ENCODE data around the gene GDPD5.

GDPD5 gene, protein sequence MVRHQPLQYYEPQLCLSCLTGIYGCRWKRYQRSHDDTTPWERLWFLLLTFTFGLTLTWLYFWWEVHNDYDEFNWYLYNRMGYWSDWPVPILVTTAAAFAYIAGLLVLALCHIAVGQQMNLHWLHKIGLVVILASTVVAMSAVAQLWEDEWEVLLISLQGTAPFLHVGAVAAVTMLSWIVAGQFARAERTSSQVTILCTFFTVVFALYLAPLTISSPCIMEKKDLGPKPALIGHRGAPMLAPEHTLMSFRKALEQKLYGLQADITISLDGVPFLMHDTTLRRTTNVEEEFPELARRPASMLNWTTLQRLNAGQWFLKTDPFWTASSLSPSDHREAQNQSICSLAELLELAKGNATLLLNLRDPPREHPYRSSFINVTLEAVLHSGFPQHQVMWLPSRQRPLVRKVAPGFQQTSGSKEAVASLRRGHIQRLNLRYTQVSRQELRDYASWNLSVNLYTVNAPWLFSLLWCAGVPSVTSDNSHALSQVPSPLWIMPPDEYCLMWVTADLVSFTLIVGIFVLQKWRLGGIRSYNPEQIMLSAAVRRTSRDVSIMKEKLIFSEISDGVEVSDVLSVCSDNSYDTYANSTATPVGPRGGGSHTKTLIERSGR

DNA sequence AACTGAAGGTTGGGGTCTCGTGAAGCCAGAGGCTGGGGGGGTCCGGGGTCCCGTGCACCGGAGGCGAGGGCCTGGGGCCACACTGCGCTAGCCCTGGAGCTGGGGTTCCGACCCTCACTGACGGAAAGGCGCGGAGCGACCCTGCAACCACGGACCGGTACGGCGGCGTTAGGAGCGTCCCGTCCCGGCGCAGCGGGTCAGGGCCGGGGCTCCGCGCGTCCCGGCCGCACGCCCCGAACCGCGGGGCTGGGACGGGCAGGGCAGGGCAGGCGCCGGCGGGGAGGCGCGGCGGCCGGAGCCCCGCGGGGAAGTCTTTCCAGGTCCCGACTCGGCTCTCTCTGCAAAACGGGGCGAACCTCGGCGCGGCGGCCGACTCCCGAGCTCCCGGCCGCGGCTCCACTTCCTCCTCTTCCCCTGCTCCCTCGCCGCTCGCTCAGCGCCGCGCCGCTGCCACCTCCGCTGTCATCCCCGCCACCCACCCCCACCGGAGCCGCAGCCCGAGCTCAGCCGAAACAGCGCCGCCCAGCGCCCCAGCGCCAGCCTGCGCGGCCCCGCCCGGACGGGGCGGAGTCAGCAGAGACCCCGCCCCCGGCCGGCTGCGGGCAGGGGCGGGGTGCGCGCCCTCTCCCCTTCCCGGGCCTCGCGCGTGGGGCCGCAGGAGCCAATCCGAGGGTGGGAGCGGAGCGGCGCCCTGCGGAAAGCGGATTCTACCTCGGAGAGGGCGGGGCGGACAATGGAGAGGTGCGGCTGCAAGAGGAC is at the start of gene GDPD5:
TSS of gene GDPD5 (minus strand) at position 509 of the 759 bp plus-strand sequence. CDS start 48,206 bp downstream, outside the sequence.
- FAIRE-seq (peak; percentile 82), DNase-seq (ENCODE audit: low spot score) (peak; percentile 97)

DNA sequence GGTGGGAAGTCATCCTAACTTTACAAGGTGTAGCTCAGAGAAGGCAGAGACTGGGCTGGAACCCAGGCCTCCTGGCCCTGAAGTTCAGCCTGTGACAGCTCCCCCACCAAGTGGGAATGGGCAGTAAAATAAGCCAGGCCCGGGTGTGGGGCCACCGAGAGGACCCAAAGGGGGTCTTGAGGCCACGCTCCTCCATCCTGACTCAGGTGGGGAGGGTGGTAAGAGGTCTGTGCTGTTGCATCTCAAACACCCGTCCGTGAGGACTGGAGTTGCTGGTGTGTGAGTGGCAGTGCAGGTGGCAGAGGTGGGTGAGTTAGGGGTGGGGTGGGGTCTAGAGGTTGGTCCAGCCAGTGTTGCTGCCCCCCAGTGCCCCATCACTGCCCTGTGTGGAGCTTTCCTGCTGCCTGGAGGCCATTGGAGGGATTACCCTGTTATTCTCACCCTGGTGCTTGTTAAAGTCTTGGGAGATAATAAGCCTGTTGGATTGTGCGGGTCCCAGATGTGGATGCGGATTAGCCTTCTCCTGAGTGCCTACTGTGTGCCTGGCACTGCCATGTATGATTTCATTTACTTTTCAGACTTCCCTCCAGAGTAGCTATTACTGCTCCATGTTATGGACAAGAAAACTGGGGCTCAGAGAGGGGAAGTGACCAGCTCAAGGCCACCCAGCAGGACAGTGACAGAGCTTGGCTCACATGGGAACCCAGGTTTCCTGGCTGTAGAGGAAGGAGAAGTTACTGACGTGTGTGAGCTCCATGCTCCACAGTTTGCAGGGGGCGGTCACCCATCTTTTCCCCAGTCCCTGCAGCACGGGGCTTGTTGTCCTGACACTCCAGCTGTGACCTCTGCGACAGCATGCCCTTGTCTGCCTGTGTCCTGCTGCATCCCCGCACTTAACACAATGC is 49.2 kb upstream of the GDPD5 start:
- no peak for FAIRE-seq
- DNase-seq (ENCODE audit: low spot score) = no peak

DNA sequence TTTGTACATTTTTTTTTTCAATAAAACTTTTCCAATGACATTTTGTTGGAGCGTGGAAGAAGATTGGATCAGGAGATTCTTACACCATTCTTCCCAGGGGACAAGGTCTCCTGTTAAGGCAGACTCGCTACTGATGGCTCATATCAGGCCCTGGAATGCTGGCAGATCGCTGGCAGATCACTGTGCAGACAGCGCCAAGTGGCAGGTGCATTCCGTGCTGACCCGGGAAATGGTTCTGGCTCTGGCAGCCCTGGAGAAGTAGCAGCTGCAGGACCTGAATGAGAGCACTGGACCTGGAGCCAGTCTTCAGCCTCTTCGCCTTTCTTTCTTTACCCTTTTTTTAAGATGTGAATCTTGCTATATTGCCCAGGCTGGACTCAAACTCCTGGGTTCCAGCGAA is 47.0 kb upstream of the GDPD5 start:
- FAIRE-seq (no peak), DNase-seq (ENCODE audit: low spot score) (no peak)

DNA sequence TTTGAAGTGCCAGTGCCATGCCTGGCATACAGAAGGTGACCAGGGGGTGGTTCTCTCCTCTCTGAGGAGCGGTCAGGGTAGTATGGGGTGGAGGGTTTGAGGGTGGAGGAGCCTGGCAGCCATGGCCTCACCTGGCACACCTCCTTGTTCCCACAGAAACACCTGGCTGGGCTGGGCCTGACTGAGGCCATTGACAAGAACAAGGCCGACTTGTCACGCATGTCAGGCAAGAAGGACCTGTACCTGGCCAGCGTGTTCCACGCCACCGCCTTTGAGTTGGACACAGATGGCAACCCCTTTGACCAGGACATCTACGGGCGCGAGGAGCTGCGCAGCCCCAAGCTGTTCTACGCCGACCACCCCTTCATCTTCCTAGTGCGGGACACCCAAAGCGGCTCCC is 45.9 kb upstream of the GDPD5 start:
- FAIRE-seq = no peak
- no peak for DNase-seq (ENCODE audit: low spot score)

DNA sequence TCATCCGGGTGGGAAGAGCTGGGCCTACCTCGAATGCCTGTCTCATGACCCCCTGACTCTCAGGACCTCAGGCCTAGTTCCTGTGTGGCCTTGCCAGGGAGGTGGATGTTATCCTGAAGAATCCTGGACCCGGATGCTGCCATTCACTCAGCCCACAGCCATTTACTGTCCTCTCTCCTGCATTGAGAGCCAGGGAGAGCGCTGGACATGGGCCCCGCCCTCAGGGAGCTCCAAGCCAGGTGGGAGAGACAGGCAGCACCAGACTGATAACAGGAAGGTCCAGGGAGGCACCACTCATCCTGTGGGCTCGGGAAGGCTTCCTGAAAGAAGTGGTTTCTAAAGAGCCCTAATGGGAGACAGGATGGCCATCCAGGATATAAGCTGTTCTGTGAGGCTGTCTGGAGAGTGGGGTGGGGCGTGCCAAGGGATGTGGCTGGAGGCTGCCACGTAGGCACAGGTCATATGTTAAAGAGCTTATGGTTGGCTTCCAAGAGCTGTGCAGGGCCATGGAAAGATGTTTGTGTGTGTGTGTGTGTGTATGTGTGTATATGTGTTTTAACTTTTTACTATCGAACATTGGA is 44.9 kb upstream of the GDPD5 start:
- DNase-seq (ENCODE audit: low spot score) (no peak), FAIRE-seq (no peak)

DNA sequence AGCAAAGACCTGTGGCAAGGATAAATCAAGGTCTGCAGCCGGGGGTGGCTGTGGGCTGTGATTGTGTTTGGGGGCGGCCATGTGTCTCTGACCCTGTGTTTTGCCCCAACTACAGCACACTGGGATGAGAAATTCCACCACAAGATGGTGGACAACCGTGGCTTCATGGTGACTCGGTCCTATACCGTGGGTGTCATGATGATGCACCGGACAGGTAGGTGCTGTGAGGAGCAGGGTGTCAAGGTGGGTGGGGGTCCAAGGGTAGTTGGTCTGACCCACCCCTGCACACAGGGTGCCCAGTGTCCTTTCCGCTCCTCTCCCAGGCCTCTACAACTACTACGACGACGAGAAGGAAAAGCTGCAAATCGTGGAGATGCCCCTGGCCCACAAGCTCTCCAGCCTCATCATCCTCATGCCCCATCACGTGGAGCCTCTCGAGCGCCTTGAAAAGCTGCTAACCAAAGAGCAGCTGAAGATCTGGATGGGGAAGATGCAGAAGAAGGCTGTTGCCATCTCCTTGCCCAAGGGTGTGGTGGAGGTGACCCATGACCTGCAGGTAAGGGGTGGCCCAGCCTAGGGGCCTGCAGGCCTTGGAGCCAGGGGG is 43.0 kb upstream of the GDPD5 start:
- no peak for FAIRE-seq

DNA sequence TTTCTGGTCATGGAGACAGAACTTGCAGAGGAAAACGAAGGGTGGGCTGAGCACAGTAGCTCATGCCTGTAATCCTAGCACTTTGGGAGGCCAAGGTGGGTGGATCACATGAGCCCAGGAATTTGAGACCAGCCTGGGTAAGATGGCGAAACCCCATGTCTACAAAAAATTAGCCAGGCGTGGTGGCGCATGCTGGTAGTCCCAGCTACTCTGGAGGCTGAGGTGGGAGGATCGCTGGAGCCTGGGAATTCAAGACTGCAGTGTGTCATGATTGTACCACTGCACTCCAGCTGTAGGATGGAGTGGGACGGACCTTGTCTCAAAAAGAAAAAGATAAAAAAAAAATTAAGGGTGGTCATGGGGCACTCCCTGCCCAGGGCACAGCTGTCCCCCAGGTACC is 42.2 kb upstream of the GDPD5 start:
- DNase-seq (ENCODE audit: low spot score) = no peak
- no peak for FAIRE-seq

More for the DNA sequence above, 43.0 kb upstream of the GDPD5 start:
- no peak for DNase-seq (ENCODE audit: low spot score)

DNA sequence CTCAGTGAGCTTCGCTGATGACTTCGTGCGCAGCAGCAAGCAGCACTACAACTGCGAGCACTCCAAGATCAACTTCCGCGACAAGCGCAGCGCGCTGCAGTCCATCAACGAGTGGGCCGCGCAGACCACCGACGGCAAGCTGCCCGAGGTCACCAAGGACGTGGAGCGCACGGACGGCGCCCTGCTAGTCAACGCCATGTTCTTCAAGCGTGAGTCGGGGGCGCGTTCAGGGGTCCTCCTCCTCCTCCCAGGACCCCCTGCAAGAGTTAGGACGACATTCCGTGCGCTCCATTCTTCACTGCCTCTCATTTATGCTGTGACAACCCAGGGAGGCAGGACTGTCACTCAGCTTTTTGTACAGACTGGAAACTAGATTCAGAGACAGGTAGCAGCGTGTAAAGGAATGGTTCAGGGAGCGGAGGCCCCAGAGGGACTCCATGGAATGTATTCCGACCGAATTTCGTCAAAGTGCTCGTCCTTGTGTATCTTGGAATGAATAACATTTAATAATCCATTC is 41.1 kb upstream of the GDPD5 start:
- no peak for DNase-seq (ENCODE audit: low spot score)
- no peak for FAIRE-seq

DNA sequence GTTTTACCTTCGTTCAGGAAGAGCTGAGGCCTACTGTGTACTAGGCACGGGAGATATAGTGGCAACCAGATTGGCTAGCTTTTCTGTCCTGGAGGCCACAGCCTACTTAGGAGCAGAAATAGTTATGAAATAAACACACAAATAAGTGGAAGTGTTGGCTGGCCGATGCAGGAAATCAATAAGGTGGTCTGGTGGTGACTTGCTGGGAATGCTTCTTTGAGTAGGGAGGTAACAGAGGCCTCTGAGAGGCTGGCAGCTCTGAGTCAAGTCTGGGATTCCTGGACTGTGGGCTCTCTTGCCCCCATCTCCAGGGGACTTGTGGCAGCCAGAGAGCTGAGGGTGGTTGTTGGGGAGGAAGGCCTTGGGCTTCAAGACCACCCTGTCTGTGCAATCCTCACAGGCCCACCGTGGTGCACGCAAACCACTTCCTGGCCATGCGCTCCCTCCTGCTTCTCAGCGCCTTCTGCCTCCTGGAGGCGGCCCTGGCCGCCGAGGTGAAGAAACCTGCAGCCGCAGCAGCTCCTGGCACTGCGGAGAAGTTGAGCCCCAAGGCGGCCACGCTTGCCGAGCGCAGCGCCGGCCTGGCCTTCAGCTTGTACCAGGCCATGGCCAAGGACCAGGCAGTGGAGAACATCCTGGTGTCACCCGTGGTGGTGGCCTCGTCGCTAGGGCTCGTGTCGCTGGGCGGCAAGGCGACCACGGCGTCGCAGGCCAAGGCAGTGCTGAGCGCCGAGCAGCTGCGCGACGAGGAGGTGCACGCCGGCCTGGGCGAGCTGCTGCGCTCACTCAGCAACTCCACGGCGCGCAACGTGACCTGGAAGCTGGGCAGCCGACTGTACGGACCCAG is 40.4 kb upstream of the GDPD5 start:
- DNase-seq (ENCODE audit: low spot score) = no peak
- FAIRE-seq = no peak

DNA sequence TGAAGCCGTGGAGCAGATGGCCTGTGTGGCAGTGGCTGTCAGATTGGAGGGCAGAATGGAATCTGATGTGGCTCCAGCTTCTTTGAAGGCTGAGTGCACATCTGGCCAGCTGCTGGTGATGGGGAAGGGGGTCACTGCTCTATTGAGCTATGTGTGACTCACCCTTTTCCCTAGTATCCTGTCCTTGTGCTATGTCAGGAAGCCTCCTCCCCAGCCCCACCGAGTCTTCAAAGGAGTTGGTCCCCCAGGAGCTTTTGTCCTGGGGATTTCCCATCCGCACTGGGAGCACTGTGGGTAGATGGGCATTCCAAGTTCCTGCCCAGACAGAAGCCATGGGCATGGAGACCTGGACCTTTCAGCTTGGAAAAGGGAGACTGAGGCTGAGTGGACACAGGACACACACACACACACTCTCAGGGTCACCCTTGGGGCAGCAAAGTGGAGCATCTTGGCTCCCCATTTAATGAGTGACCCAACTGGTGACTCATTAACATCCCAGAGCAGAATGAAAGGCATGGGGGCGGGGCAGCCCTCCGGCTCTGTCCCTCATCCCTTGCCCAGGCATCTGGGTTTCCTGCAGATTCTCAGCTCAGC is 39.6 kb upstream of the GDPD5 start:
- DNase-seq (ENCODE audit: low spot score) = no peak
- no peak for FAIRE-seq

DNA sequence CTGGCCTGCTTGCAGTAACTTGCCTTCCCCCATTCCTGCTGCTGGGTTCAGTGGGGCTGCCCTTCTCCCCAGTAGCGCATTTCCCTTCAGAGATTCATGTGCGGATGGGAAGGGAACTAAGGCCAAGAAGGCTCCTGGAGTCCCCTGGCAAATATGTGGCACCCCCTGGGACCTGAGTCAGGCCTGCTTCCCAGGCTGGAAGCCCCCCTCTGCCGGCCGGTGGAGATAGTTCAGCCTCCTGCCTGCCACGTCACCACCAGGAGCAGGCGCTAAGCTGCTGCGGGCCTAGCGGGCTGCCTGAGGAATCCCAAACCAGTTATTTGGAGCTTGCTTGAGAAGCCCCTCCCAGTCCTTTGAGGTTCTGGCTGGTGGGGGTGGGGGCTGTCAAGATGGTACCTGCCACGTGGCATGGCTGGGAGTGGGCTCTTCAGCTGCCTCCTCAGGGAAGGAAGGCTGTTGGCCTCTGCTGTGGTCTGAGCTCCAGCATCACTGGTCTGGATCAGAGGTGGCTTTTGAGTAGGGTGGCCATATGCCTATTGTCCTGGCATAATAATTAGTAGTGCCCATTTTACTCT is 38.3 kb upstream of the GDPD5 start:
- FAIRE-seq = no peak
- DNase-seq (ENCODE audit: low spot score) = peak; percentile 70

DNA sequence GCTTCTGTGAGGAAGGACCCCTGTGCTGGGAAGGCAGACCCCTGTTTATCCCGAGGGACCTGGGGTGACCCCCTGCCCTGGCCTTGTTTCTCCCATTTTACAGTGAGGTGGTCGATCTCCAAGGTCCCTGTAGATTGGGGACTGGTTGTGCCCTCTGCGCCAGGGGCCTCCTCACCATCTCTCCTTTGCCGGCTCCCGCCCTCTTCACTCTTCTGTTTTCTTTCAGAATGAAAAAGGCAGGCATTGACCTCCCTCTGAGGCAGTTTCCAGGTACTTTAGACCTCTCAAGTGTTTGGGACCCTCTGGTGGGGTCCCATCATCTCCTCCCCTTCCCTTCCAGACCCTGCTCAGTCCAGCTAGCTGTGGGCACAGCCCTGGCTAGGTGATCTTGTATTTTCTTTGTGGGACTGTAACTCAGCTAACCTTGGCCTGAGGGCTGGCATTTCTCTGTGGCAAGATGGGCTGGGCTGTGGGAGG is 37.8 kb upstream of the GDPD5 start:
- no peak for DNase-seq (ENCODE audit: low spot score)
- FAIRE-seq = no peak

DNA sequence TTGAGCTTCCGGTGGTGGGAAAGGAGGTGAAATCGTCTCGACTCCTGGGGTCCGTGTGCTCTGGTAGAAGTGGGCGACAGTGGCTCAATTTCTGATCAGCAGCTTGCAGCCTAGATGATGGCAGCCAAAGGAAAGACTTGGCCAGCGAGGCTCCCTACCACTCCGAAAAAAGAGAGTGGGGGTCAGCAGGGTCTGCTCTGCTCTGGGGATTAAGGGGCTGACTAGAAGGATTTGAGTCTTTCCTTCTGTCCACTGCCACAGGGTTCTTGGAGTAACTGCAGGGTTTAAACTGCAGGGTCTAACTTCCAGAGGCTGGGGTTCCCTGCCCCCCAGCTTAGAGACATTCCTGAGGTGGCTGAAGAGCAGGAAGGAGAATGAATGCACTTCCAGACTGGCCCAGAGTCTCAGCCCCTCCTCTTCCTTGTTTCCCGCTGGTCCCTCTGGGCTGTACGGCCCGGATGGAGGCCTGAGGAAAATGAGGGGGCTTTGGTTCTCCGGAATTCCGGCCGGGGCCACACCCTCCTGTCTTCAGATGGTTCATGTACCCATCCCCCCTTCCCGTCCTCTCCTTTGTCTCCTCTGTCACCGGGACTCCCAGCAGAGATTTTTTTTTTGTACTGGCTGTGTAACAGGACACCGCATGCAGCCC is 37.2 kb upstream of the GDPD5 start:
- peak; percentile 48 for DNase-seq (ENCODE audit: low spot score)
- no peak for FAIRE-seq

DNA sequence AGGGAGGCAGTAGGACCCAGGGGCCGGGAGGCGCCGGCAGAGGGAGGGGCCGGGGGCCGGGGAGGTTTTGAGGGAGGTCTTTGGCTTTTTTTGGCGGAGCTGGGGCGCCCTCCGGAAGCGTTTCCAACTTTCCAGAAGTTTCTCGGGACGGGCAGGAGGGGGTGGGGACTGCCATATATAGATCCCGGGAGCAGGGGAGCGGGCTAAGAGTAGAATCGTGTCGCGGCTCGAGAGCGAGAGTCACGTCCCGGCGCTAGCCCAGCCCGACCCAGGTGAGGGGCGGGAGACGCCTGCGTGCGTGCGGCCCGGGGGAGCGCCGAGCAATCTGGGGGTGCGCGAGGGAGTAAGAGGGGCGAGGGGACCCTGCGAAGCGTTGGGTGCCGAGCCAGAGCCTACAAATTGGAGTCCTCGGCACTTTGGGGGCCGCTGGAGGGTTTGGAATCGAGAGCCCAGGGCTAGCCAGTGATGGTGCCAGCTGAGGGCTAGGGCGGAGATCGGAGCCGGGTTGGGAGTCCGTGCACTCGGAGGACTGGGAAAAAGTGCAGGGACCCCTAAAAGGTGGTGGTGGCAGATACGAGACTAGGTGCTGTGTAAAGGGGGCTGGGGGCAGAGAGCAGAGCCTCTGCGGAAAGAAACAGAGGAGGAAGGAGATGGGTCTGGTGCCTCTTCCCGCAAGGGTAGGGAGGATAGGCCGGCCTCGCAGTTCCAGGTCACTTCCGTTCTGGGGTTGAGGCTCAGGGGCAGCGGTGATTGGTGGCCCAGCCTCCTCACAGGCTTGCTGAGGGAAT is 36.5 kb upstream of the GDPD5 start, which contains the start of gene SERPINH1:
TSS of gene SERPINH1 (plus strand) at position 206 of the 788 bp plus-strand sequence. CDS start 4,097 bp downstream, outside the sequence.
- FAIRE-seq (no peak), DNase-seq (ENCODE audit: low spot score) (peak; percentile 91)

DNA sequence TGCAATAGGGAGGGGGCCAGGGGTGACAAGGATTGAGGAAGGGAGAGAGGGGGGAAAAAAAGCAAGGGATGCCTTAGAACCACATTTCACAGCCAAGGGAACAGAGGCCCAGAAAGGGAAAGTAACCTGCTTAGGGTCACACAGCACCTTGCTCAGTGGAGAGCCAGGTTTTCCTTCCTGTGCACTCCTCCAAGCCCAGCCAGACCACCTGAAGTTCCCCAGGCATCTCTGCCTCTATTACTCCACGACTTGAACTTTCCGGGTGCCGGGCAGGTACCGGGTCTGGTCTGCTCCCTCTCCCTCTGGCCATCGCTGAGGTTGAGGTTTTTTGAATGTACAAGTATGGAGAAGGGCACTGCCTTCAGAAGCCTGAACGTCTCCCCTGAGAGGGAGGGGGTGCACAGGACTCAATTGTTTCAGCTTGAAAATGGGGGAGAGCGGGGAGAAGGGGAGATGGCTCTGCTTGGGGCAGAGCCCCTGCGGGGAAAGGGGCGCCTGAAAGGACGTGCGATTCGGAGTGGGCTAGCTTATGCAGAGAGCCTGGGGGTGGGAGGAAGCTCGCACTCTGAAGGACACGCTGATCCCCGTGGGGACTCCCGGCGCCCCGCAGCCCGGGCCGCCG is 35.8 kb upstream of the GDPD5 start:
- DNase-seq (ENCODE audit: low spot score) = no peak
- FAIRE-seq = no peak

DNA sequence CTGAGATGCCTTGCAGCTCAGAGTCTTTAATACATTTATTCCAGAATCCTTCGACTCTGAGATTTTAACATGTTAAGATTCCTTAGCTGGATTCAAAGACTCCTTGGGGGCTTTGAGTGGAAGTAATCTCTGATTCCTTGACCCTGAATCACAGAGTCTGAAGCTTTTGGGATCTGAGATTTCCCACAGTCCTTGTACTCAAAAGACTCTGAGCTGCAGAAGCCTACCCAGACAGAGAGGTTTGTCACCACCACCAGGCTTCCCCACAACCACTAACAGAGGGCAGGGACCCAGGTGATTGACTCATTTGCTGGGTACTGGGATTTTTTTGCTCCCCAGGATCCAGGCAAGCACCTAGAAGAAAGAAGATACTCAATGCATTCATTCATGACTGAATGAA is 34.9 kb upstream of the GDPD5 start:
- no peak for FAIRE-seq
- DNase-seq (ENCODE audit: low spot score) = no peak

Data from urothelium cell line (cell line).